ENCODE data around the gene COPS9.

COPS9 gene

GRCh38 chr2:240132651-240132980, 3.5 kb downstream of the COPS9 start:
- DNase-seq = no peak

GRCh38 chr2:240131941-240132650, 4.0 kb downstream of the COPS9 start:
- DNase-seq = no peak

- no peak for DNase-seq
Observed at GRCh38 chr2:240131296-240131695, 4.8 kb downstream of the COPS9 start.

GRCh38 chr2:240130393-240131195, 5.5 kb downstream of the COPS9 start:
- no peak for DNase-seq

- DNase-seq = no peak
Observed at GRCh38 chr2:240129731-240130392, 6.2 kb downstream of the COPS9 start.

GRCh38 chr2:240129311-240129710, 6.8 kb downstream of the COPS9 start:
- no peak for DNase-seq

- DNase-seq = no peak
Observed at GRCh38 chr2:240128608-240129145, 7.4 kb downstream of the COPS9 start.

GRCh38 chr2:240127911-240128607, 8.0 kb downstream of the COPS9 start:
- DNase-seq = no peak

GRCh38 chr2:240127191-240127750, 8.8 kb downstream of the COPS9 start:
- no peak for DNase-seq

GRCh38 chr2:240126731-240127130, 9.4 kb downstream of the COPS9 start:
- no peak for DNase-seq

GRCh38 chr2:240125742-240126141, 10.4 kb downstream of the COPS9 start:
- DNase-seq = no peak

- no peak for DNase-seq
Observed at GRCh38 chr2:240124651-240125030, 11.5 kb downstream of the COPS9 start.

GRCh38 chr2:240123821-240124650, 12.1 kb downstream of the COPS9 start:
- no peak for DNase-seq

- DNase-seq = no peak
Observed at GRCh38 chr2:240121675-240122074, 14.4 kb downstream of the COPS9 start.

GRCh38 chr2:240121190-240121589, 14.9 kb downstream of the COPS9 start:
- DNase-seq = no peak

GRCh38 chr2:240114233-240114632, 21.9 kb downstream of the COPS9 start:
- DNase-seq = no peak

- DNase-seq = no peak
Observed at GRCh38 chr2:240112914-240113690, 23.0 kb downstream of the COPS9 start.

- no peak for DNase-seq
Observed at GRCh38 chr2:240111253-240111652, 24.9 kb downstream of the COPS9 start.

GRCh38 chr2:240109386-240109785, 26.7 kb downstream of the COPS9 start:
- DNase-seq = no peak

GRCh38 chr2:240107477-240107796, 28.7 kb downstream of the COPS9 start:
- DNase-seq = no peak
